PC-3 (cell line): ENCODE data around the gene MEGF6. TPM values are rescaled to one million over a fixed set of nuclear protein-coding genes. Genes with fewer than 3 reads are reported as not detected.

ENCODE experiments used
- ATAC-seq: fragments of 200-7000 bp; cut with Tn5 transposase; 2 replicates; pipeline ENCODE4 v1.9.1; 2020; ENCODE audit warnings: mild to moderate bottlenecking, moderate library complexity
- BruUV-seq: library from RNA; stranded (reverse); fragments of 400-500 nt; replicated peaks from 2 replicates; lab custom pipeline; 2021; lab: Mats Ljungman, UMichigan
- CTCF ChIA-PET: fragments of 300-600 bp; sonication (Branson Sonifier 250); formaldehyde crosslinking; loops from one replicate; lab custom pipeline; 2022; ENCODE audit warnings: antibody characterized with exemption; lab: Charles Lee
- POLR2A ChIA-PET: fragments of 300-600 bp; sonication (Branson Sonifier 250); formaldehyde crosslinking; loops from one replicate; lab custom pipeline; 2022; ENCODE audit warnings: antibody characterized with exemption; ENCODE audit not compliant: unreplicated experiment; lab: Charles Lee
- DNase-seq: peaks from one replicate; pipeline ENCODE4 v3.0.0-alpha.2; 2015
- H2AFZ ChIP-seq: fragments of 300-600 bp; sonication (generic); 2 replicates; pipeline ENCODE4 v1.6.0; 2016; ENCODE audit warnings: antibody characterized with exemption, low read length
- H3F3A ChIP-seq: fragments of 300-600 bp; sonication (generic); one replicate; pipeline ENCODE4 v1.6.0; 2017; ENCODE audit warnings: antibody characterized with exemption, low read length, control low read depth, mild to moderate bottlenecking; ENCODE audit not compliant: unreplicated experiment
- H3K27ac ChIP-seq: fragments of 300-600 bp; sonication (generic); 2 replicates; pipeline ENCODE4 v1.5.1; 2016; ENCODE audit warnings: mild to moderate bottlenecking, low read length
- H3K27me3 ChIP-seq: fragments of 300-600 bp; sonication (generic); 2 replicates; pipeline ENCODE4 v1.6.1; 2016; ENCODE audit warnings: low read length, mixed read lengths
- H3K36me3 ChIP-seq: fragments of 300-600 bp; sonication (generic); 2 replicates; pipeline ENCODE4 v1.6.1; 2016; ENCODE audit warnings: low read depth, mixed run types, low read length, mixed read lengths
- H3K4me1 ChIP-seq: fragments of 300-600 bp; sonication (generic); 2 replicates; pipeline ENCODE4 v1.5.1; 2016; ENCODE audit warnings: low read length; ENCODE audit not compliant: insufficient read depth
- H3K4me2 ChIP-seq: fragments of 300-600 bp; sonication (generic); 2 replicates; pipeline ENCODE4 v1.6.0; 2016; ENCODE audit warnings: low read length
- H3K4me3 ChIP-seq: fragments of 300-600 bp; sonication (generic); 2 replicates; pipeline ENCODE4 v1.5.1; 2016; ENCODE audit warnings: mild to moderate bottlenecking, low read length, mixed read lengths
- H3K79me2 ChIP-seq: fragments of 300-600 bp; sonication (generic); 2 replicates; pipeline ENCODE4 v1.6.1; 2017; ENCODE audit warnings: low read length, mixed read lengths
- H3K9ac ChIP-seq: fragments of 300-600 bp; sonication (generic); 2 replicates; pipeline ENCODE4 v1.6.0; 2016; ENCODE audit warnings: mild to moderate bottlenecking, low read length
- H3K9me2 ChIP-seq: fragments of 300-600 bp; sonication (generic); replicated peaks from 2 replicates; pipeline ENCODE4 v1.6.1; 2016; ENCODE audit warnings: mixed run types, low read length, mixed read lengths
- H3K9me3 ChIP-seq: fragments of 300-600 bp; sonication (generic); 2 replicates; pipeline ENCODE4 v1.6.1; 2016; ENCODE audit warnings: low read length, mixed read lengths
- H4K20me1 ChIP-seq: fragments of 300-600 bp; sonication (generic); 2 replicates; pipeline ENCODE4 v1.6.1; 2016; ENCODE audit warnings: low read length, mixed read lengths
- CTCF ChIP-seq: fragments of 300-600 bp; sonication (generic); conservative IDR thresholded peaks from 2 replicates; pipeline ENCODE4 v1.5.1; 2017; ENCODE audit warnings: antibody characterized with exemption, low read depth, mild to moderate bottlenecking, low read length
- EZH2 ChIP-seq: fragments of 300-600 bp; sonication (generic); IDR thresholded peaks from one replicate; pipeline ENCODE4 v1.6.1; 2017; ENCODE audit warnings: antibody characterized with exemption, mild to moderate bottlenecking, low read length; ENCODE audit not compliant: unreplicated experiment
- EZH2phosphoT487 ChIP-seq: fragments of 300-600 bp; sonication (generic); IDR thresholded peaks from 2 replicates; pipeline ENCODE4 v1.6.1; 2018; ENCODE audit warnings: mild to moderate bottlenecking, antibody characterized with exemption, low read length, borderline replicate concordance
- intact Hi-C: fragments of 100-400 bp; cut with micrococcal nuclease; formaldehyde crosslinking; loops from 2 replicates; pipeline ENCODE4 v1.9.0; 2023
- total RNA-seq: library from RNA; depleted of rRNA; stranded (reverse); fragments of >200 nt; gene quantifications from 2 replicates; pipeline ENCODE4 v1.2.3, GENCODE V29; 2014

MEGF6 gene
- total RNA-seq, 1 experiment from 2014 or later, result 32.5 TPM

GRCh38 chr1:3598522-3599285 lies 12.6 kb downstream of the MEGF6 start:
- TF ChIP-seq EZH2phosphoT487, result no peak
- TF ChIP-seq CTCF, result no peak
- no peak for TF ChIP-seq EZH2
- no peaks in the 10 kb centered on the region for H3K9me3 ChIP-seq
- ATAC-seq (no peak), DNase-seq (no peak)
- H3K9ac ChIP-seq, result no peak overlapping the region
- H3F3A ChIP-seq, result no peaks in the 10 kb centered on the region
- H2AFZ ChIP-seq, result no peak overlapping the region
- no peaks in the 10 kb centered on the region for H3K9me2 ChIP-seq
- CTCF ChIA-PET, result no interaction called here
- H3K4me3 ChIP-seq, result no peak overlapping the region
- no peaks in the 10 kb centered on the region for H3K79me2 ChIP-seq
- H3K4me2 ChIP-seq, result no peak overlapping the region
- POLR2A ChIA-PET, result no interaction called here
- BruUV-seq, result no TSS peak
- no peak overlapping the region for H3K27ac ChIP-seq
- H3K27me3 ChIP-seq, result no peaks in the 10 kb centered on the region
- H3K4me1 ChIP-seq, result no peaks in the 10 kb centered on the region
- intact Hi-C loops, result no loop called here
- no peaks in the 10 kb centered on the region for H3K36me3 ChIP-seq
- no peaks in the 10 kb centered on the region for H4K20me1 ChIP-seq

DNA sequence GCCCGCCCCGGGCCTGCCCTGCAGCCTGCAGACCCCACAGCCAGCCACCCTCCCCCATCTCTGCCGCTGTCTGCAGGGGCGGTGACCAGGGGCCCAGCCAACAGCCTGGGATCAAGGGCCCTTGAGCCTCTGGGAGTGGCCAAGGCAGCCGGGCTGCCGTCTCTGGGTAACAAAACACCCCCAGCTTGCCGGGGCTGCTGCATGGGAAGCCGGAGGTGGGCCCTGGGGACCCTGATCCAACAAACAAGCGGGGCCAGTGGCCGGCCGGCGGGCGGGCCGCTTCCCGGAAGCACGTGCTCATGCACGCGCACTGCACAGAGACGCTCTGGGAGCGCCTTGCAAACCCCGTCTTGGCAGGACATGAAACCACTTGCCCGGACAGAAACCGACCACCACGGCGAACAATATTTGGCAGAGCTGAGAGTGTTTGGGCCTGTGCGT lies 13.2 kb downstream of the MEGF6 start:
- POLR2A ChIA-PET, result no interaction called here
- Histone ChIP-seq H3F3A (no peaks in the 10 kb centered on the region), H2AFZ (no peak overlapping the region), H3K27me3 (no peaks in the 10 kb centered on the region), H4K20me1 (no peaks in the 10 kb centered on the region), H3K9ac (no peak overlapping the region), H3K9me3 (no peaks in the 10 kb centered on the region), H3K4me1 (no peaks in the 10 kb centered on the region), H3K9me2 (no peaks in the 10 kb centered on the region), H3K79me2 (no peaks in the 10 kb centered on the region), H3K36me3 (no peaks in the 10 kb centered on the region), H3K27ac (no peak overlapping the region), H3K4me2 (no peak overlapping the region), H3K4me3 (no peak overlapping the region)
- no TSS peak for BruUV-seq
- TF ChIP-seq EZH2 (no peak), EZH2phosphoT487 (no peak), CTCF (no peak)
- intact Hi-C loops, result no loop called here
- DNase-seq (no peak), ATAC-seq (no peak)
- CTCF ChIA-PET, result no interaction called here

GRCh38 chr1:3597599-3597964 lies 13.7 kb downstream of the MEGF6 start:
- Histone ChIP-seq H4K20me1 (no peaks in the 10 kb centered on the region), H3K9ac (no peak overlapping the region), H3F3A (no peaks in the 10 kb centered on the region), H3K4me3 (no peak overlapping the region), H3K4me1 (no peaks in the 10 kb centered on the region), H3K9me3 (no peaks in the 10 kb centered on the region), H3K36me3 (no peaks in the 10 kb centered on the region), H3K27me3 (no peaks in the 10 kb centered on the region), H2AFZ (no peak overlapping the region), H3K4me2 (no peak overlapping the region), H3K27ac (no peak overlapping the region), H3K79me2 (no peaks in the 10 kb centered on the region), H3K9me2 (no peaks in the 10 kb centered on the region)
- no TSS peak for BruUV-seq
- ATAC-seq (no peak), DNase-seq (no peak)
- ChIA-PET POLR2A (no interaction called here), CTCF (no interaction called here)
- TF ChIP-seq EZH2phosphoT487 (no peak), CTCF (no peak), EZH2 (no peak)
- intact Hi-C loops, result no loop called here
